HG02798 (cell line): ENCODE results near the gene MEGF11.
"Not testable (repeated sequence)": the region's sequence is repeated elsewhere in the genome, so short reads cannot be mapped to it uniquely, and the experiment has no call there.

Experiments
- ATAC-seq: cut with Tn5 transposase; IDR thresholded peaks from one replicate; pipeline ENCODE4 v1.9.1; 2021; ENCODE audit warnings: mild to moderate bottlenecking; ENCODE audit not compliant: unreplicated experiment, poor library complexity

MEGF11 gene

DNA sequence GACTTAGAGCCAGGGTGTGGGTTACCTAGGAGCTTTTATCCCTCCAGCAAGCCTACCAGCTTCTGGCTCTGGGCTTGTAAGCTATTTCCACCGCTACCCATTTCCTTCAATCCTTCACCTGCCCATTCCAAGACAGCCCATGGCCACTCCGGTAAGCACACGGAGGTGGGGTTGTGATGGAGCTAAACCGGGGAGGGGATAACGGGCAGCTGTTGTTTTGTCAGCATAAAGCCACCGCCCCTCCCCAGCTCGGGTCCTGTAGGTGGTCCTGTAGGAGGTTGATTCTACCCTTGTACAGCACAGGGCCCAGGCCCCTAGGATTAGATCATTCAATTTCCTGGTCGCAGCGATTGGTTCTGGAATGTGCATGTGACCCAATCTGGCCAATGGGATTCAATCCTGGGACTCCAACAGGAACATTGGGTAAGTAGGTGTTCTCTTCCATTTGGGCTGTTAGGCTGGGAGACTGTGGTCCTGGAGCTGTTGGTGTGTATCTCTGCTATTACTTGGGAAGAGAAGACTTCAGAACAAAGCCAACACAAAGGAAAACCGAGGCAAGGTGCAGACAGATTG, 233.6 kb downstream of the MEGF11 start:
- no peak for ATAC-seq

DNA sequence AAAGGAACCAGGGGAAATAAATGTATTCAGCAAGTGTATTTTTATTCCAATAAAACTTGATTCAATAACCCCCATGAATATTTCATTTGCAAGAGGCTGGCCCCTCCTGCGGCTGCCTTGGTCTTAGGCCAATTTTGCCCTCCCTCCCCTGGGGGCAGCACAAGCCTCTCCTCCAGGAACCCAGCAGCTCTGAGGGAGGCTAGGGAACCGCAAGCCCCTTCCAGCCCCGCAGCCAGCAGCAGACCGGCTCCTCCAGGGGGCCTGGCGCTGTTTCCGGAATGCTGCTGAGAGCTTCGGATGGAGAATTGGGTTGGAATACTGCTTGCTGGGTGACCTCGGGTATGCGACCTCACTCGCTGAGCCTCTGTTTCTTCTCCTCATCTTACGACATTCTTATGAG, 234.2 kb downstream of the MEGF11 start:
- no peak for ATAC-seq

DNA sequence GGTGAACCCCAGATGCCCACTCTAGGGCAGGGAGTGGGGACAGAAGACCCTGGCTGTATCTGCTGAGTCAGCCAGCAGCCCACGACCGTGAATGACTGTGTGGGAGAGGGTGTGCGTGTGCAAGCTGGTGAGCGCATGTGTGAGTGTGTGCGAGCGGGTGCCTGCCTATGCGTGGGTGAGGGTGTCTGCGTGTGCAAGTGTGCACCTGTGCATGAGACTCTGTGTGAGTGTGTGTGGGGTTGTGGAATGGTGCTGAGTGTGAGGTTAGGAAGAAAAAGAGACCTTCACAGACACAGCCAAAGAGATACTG, 235.1 kb downstream of the MEGF11 start:
- ATAC-seq, result no peak

DNA sequence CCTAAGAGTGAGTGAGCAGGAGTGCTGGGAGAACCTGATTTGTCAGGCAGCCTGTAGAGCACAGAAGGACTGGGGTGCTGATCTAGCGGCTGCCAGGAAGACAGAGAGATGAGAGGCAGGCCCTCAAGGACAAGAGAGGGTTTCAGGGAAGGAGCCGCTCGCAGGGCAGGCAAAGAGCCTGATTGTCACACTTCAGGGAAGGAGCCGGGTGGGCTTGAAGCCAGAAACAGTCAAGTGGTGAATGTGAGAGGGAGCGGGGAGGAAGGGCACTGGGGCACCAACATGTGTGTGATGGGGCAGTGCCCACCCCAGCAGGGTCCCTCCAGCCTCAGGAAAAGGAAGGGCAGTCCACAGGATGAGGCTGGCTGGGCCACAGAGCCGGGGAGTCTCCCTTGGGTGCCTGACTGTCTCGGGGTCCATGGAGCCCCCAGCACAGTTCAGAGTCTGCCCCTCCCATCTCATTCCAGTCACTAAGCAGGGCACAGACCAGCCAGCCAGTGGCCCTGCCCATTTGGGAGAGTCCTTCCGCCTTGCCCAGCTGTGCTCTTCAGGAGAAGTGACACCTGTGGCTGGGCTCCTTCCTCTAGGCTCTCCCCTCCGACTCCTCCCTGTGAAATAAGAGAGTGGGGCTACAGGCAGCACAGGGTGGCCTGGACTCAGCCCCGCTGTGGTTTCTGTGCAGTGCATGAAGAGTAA, 235.6 kb downstream of the MEGF11 start:
- ATAC-seq, result no peak

DNA sequence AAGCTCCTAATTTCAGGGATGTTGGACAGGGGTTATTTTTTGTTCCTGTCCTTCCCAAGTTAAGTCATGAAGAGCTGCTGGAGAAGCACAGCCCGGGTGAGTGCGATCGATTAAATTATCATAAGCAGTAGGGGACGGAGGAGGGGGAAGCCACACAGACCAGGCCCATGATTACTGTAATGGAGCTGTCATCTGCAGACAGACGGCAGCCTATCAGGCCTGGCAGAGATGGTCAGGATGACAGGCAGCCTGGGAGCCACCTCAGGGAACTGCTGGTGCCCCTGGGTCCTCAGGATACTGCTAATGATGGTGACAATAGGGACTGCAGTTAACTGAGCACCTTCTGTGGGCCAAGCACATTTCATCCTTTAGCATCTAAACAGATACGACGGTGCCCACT, 236.6 kb downstream of the MEGF11 start:
- ATAC-seq, result no peak

DNA sequence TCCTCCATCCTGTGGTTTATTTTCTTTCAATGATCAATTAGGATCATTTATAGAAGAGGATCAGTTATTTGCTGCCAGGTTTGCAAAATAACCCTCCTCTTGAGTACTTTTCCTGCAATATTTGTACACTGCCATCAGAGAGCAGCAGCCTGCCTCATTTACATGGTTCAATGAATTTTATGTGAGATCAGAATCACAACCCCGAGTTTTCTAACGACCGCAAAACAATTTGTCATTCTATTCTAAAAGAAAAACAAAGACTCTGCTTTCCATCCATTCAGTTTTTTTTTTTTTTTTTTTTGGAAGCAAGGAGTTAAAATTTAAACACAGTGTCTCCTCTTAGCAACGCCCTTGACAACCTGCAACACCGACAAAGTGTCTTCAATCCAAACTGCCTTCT, 237.4 kb downstream of the MEGF11 start:
- no peak for ATAC-seq

DNA sequence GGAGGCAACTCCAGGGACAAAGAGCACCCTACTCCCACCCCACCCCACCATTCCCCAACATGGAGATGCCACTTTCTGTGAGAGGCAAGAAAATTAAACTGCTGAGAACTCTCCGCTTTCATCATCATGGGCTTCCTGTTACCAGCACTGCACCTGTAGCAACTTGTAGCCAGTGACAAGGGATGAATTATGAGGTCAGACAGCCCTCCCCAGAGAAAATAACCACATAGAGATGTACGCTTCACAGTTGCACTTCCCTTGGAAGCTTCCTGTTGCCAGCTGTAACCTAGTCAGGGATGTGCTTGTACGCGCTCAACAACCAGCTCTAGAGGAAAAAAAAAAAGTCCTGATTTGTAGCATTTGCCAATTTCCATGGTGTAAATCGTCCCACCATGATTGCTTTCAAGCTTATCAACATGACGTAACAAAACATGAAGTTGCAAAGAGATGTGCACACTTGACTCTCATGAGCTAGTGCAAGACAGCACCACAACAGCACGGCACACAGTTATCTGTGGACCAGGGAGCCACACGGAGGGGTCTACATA, 238.8 kb downstream of the MEGF11 start:
- ATAC-seq, result no peak

DNA sequence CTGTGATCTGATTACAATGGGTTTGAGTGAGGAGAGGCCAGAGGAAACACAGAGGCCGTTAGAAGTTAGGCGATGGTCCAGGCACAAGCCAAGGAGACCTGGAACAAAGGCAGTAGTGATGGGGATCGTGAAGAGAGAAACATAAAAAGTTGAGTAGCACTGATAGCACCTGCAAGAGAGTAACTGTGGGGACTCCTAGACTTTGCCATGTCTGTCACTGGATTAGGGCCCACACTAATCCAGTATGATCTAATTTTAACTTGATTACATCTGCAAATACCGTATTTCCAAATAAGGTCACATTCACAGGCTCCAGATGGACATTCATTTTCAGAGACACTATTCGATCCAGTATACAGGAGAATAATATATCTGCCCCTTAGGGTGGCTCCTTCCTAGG, 239.5 kb downstream of the MEGF11 start:
- no peak for ATAC-seq

DNA sequence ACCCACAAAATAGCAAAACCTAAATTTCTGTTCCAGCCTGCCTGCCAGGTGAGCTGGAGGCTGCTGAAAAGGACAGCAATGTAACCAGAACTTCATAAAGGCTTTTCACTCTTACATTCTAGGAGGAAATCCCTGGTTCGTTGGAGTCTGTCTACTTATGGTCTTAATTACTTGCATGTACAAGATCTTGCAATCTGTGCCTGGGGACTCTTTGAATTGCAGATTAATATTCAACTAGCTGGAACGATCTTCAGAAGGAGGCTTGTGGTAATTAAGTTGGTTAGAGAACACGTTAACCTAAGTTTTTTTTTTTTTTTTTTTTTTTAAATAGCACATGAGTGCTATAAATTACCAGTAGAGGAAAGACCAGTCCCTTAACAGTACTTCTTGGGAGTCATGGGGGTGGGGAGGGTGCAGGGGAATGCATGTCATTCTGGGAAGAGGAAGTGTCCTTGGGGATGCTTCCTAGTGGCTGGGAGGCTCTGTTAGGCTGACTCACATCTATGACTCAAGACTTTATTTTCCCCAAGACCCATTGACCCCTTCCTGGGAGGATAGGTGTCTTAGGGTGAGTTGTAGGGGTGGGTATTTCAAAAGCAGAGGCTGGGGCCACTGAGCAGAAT, 244.5 kb downstream of the MEGF11 start:
- ATAC-seq, result no peak

DNA sequence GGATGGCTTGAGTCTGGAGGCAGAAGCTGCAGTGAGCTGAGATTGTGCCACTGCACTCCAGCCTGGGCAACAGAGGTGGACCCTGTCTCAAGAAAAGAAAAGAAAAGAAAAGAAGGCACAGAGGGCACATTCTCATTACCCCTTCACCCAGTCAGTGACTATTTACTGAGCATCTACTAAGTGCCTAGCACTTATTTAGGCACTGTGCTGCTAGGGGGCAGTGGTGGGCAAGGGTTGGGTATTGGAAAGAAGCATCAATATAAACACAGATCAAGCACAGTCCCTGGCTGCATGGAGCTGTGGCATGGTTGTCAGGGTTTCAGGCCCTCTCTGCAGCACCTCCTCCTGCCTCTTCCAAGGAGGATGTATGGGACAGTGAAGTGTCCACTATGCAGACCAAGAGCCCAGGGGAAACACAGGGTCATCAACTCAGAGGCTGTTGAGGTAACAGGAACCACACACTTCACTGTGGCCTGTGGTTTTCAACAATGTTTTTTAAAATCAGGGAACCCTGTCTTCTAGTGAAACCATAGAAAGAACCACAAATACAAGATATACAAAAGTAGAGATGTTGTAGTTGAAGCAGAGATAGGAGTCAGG, 245.8 kb downstream of the MEGF11 start:
- ATAC-seq, result no peak

DNA sequence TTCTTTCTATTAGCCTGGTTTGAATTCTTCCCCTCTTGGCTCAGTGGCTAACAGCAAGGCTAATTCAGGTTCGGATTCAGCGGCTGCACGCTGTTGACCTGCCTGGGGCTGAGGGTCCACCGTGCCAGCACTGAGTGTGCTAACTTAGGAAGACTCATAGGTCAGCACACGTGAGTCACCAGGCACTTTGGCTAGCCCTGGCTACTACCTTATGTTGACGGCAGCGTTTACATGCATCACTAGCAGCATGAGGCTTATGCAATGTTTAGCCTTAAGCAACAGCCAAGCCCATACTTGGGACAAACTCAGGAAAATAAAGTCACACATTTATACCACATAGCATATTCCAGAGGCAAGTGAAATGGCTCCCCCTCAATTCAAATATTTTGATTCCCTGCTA, 246.6 kb downstream of the MEGF11 start:
- ATAC-seq, result no peak

DNA sequence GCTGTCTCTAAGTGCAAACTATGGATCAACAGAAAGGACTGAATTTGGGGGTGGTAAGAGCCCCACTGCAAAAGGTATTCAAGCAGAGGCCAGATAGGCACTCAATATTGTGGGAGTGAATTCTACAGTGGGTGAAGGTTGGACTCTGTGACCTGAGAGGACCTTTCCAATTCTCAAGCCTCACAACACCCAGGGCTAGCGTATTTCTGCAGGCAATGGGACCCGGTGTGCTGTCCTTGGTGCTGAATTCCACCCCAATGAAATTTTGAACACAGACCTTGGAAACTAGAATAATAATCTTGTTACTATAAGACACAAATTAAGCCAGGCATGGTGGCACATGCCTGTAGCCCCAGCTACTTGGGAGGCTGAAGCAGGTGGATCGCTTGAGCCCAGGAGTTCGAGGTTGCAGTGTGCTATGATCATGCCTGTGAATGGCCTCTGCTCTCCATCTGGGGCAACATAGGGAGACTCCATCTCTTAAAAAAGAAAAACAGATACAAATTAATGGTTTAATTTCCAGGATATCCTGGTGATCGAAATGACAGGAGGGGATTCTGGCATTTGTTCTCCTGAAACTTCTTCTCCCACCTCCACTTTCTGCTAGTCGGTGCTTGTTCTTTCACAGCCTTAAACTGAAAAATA, 248.8 kb downstream of the MEGF11 start:
- ATAC-seq, result no peak

DNA sequence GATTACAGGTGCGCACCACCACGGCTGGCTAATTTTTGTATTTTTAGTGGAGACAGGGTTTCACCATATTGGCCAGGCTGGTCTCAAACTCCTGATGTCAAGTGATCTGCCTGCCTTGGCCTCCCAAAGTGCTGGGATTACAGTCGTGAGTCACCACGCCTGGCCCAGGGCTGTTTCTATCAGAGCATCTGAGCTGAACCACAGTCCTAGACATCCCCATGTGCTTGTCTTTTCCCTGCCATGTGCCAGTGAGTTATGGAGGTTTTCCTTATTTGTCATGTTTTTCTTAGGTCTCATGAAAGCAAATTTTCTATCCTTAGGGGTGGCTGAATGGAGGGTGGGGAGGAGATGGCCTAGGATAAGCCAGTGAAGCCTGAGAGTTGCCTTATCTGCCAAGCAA, 250.4 kb downstream of the MEGF11 start:
- not testable (repeated sequence) for ATAC-seq

DNA sequence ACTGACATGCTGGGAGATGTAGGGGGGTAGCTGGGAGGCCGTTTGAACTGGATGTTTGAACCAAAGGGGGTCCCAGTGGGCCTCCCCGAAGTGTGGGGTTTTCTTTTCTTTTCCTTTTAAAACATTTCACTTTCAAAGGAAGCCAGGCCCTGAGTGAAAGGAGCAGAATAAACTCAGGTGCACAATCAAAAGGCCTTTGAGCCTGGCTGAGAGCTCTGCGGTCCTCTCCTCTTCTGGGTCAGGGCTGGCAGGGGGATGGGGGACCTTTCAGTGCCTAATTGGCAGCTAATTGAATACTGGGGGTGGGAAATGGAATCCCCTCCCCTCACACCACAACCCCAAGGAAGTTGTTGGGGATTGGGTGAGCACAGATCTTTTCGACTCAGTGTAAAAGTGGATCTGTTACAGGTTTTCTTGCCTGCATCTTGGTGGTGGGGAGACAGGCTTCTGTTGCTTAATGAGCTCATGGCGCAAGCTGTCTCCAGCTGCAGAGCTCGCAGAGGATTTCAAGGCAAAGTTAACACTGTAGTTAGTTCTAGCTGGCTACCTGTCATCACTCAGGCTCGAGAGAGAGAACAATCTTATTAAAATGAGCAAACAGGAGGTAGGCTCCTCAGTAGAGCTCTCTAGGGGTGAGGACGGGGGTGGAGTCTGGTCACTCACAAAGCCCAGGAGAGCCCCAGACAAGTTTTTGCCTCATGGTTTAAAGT, 251.7 kb downstream of the MEGF11 start:
- ATAC-seq, result no peak

DNA sequence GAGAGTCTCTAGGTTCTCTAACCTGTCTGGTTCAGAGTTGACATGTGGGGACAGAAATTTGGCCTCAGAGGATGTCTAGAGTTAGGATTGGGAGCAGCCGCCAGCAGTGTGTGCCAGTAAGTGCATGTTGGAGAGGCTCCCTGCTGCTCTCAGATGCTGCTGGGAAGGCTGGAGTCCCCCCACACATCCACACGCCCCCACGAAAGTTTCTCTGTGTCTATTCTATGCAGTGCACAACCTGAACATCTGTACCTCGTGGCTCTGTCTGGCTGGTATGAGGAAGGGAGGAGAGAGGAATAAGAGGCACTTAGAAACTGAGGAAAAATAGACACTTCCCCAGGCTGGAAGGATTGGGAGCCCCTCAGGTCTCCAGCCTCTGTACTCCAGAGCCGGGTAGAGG, 252.5 kb downstream of the MEGF11 start:
- ATAC-seq, result no peak

DNA sequence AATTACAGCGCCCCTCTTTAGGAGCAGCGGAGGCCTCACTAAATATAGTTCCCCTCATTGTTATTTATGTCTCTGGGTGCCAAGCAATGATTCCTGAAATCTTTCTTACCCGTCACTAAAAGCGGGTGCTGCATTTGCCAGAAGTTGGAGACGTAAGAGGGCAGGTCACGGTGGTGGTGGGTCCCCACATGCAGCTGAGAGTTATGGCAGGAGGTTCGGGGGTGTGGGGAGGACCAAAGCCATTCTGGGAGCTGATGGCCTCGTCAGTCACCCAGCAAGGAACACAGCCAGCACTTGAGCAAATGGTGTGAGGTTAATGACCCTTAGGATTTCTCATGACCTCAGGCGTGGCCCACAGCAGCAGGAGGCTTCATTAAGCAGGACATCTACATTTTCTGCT, 255.1 kb downstream of the MEGF11 start:
- ATAC-seq, result no peak

DNA sequence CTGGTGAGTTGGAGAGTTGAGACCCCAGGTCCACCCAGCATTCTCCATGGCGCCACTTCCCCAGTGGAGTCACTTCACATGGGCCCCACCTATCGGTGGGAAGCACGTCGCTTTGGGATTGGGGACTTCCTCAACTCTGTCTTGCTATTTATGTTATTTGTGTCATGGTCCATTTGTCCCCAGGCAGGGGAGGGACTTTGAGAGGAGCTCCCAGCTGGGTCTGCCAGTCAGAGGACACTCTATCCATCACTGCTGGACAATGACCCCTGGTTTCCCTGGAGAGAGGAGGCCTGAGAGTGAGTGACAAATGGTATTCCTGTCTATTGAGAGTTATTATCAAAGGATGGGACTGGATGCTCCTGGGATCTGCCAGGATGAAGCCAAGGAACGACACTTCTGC, 256.6 kb downstream of the MEGF11 start:
- no peak for ATAC-seq

DNA sequence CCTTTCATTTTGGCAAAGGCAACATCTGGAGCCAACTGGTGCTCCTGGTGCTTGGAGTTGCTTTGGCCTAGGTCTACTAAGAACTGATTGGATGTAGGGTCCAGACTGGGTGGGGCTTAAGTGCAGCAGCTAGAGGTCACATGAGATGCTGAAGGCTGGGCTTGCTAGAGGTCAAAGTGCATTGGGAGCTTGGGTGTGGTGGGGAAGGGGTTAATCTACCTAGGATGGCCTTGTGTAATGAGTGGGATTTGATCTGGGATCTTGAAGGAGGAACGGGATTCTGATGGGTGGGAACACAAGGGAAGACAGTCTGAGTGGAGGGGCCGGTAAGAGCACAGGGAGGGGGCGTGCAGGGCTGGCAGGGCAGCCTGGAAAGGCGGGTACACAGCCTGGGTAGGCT, 258.7 kb downstream of the MEGF11 start:
- no peak for ATAC-seq

DNA sequence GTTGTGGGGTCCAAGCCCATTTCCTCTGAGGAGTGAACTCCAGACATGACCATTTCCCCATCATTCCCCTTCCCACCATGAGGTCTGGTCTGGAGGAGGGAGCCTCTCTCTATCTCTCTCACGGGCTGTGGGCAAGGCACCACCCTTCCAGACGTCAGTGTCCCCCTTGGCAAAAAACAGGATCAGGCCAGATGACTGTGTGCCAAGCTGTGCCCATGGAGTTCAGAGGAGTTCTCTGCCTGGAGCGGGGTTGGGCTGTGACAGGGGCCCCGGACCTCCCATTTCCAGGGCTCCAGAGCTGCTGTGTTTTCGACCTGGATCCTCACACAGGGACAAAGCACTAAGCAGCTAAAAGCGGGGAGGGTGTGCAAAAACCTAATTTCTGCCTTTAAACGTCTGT, 259.8 kb downstream of the MEGF11 start:
- ATAC-seq, result no peak

DNA sequence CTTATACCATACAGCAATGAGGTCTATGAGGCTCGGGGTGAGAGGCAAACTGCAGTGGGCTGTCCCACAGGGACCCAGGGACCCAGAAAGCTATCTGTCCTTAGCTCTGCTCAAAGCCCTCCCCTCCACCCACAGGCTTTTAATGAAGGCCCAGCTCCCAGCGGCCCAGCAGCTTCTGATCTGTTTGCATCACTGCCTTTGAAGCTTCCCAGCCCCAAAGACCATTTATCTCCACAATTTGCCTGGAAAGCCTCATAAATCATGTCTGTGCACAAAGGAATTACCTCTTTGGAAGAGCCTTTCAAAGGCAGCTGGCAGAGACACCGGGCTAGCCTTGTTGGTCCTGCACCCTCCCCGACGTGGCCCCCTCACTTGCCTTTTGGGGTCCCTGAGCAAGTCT, 260.3 kb downstream of the MEGF11 start:
- ATAC-seq, result no peak
